H9 (cell line): ENCODE results near the gene FBXO34. TPM values are rescaled to one million over a fixed set of nuclear protein-coding genes. Genes with fewer than 3 reads are reported as not detected.

Experiments used
- DNase-seq: peaks from one replicate; pipeline ENCODE4 v3.0.0-alpha.2; 2017
- H2AFZ ChIP-seq: one replicate; pipeline ENCODE4 v1.6.1; 2013; ENCODE audit warnings: mild to moderate bottlenecking, low read length, control low read depth, moderate library complexity
- H2AK5ac ChIP-seq: 2 replicates; pipeline ENCODE4 v1.6.1; 2013; ENCODE audit warnings: low read length, control low read depth, mixed read lengths; ENCODE audit not compliant: insufficient read length
- H2BK120ac ChIP-seq: one replicate; pipeline ENCODE4 v1.6.1; 2013; ENCODE audit warnings: low read depth, mild to moderate bottlenecking, low read length, control low read depth, inconsistent platforms; ENCODE audit not compliant: poor library complexity, severe bottlenecking
- H2BK12ac ChIP-seq: 2 replicates; pipeline ENCODE4 v1.6.1; 2013; ENCODE audit warnings: low read length, control low read depth, mixed read lengths, low read depth; ENCODE audit not compliant: insufficient read length
- H2BK15ac ChIP-seq: 2 replicates; pipeline ENCODE4 v1.6.1; 2013; ENCODE audit warnings: low read depth, low read length, control low read depth
- H2BK20ac ChIP-seq: one replicate; pipeline ENCODE4 v1.6.1; 2013; ENCODE audit warnings: low read depth, mild to moderate bottlenecking, low read length, control low read depth, inconsistent platforms; ENCODE audit not compliant: poor library complexity, severe bottlenecking
- H2BK5ac ChIP-seq: 2 replicates; pipeline ENCODE4 v1.6.1; 2013; ENCODE audit warnings: low read length, control low read depth, mixed read lengths; ENCODE audit not compliant: insufficient read length
- H3K14ac ChIP-seq: 2 replicates; pipeline ENCODE4 v1.6.1; 2013; ENCODE audit warnings: low read length, control low read depth; ENCODE audit not compliant: insufficient read depth
- H3K18ac ChIP-seq: 2 replicates; pipeline ENCODE4 v1.6.1; 2013; ENCODE audit warnings: low read depth, mild to moderate bottlenecking, mixed read lengths, low read length, control low read depth; ENCODE audit not compliant: insufficient read length
- H3K23ac ChIP-seq: 2 replicates; pipeline ENCODE4 v1.6.1; 2013; ENCODE audit warnings: low read length, control low read depth, mixed read lengths, low read depth; ENCODE audit not compliant: insufficient read length
- H3K23me2 ChIP-seq: 2 replicates; pipeline ENCODE4 v1.6.1; 2013; ENCODE audit warnings: low read depth, mild to moderate bottlenecking, mixed read lengths, low read length, control low read depth; ENCODE audit not compliant: insufficient read length, poor library complexity, severe bottlenecking
- H3K27ac ChIP-seq: 2 replicates; pipeline ENCODE4 v1.5.1; 2013; ENCODE audit warnings: low read length, control low read depth, mixed read lengths, low read depth; ENCODE audit not compliant: insufficient read length
- H3K27me3 ChIP-seq: 2 replicates; pipeline ENCODE4 v1.6.1; 2013; ENCODE audit warnings: low read length, control low read depth, inconsistent platforms; ENCODE audit not compliant: insufficient read depth
- H3K4ac ChIP-seq: 2 replicates; pipeline ENCODE4 v1.6.1; 2013; ENCODE audit warnings: low read depth, mild to moderate bottlenecking, control low read depth, inconsistent platforms, low read length, moderate library complexity
- H3K4me1 ChIP-seq: 2 replicates; pipeline ENCODE4 v1.6.1; 2013; ENCODE audit warnings: low read length, control low read depth, inconsistent platforms; ENCODE audit not compliant: insufficient read depth
- H3K4me2 ChIP-seq: 2 replicates; pipeline ENCODE4 v1.6.1; 2013; ENCODE audit warnings: low read length, control low read depth, mixed read lengths; ENCODE audit not compliant: insufficient read length, insufficient read depth
- H3K56ac ChIP-seq: 2 replicates; pipeline ENCODE4 v1.6.1; 2013; ENCODE audit warnings: low read depth, mild to moderate bottlenecking, mixed read lengths, low read length, control low read depth; ENCODE audit not compliant: insufficient read length
- H3K79me1 ChIP-seq: 2 replicates; pipeline ENCODE4 v1.6.1; 2013; ENCODE audit warnings: low read depth, mild to moderate bottlenecking, moderate library complexity, low read length, control low read depth, inconsistent platforms; ENCODE audit not compliant: insufficient read depth, poor library complexity, severe bottlenecking
- H3K79me2 ChIP-seq: 2 replicates; pipeline ENCODE4 v1.6.1; 2013; ENCODE audit warnings: low read length, control low read depth, inconsistent platforms; ENCODE audit not compliant: insufficient read depth
- H3K9ac ChIP-seq: 2 replicates; pipeline ENCODE4 v1.6.1; 2013; ENCODE audit warnings: low read length, control low read depth, mixed read lengths; ENCODE audit not compliant: insufficient read length; ENCODE audit errors: extremely low read depth
- H3K9me3 ChIP-seq: one replicate; pipeline ENCODE4 v1.6.1; 2013; ENCODE audit warnings: low read depth, low read length, inconsistent platforms; ENCODE audit not compliant: control insufficient read depth
- H3T11ph ChIP-seq: one replicate; pipeline ENCODE4 v1.6.1; 2013; ENCODE audit warnings: mild to moderate bottlenecking, low read length, control low read depth, inconsistent platforms
- H4K20me1 ChIP-seq: one replicate; pipeline ENCODE4 v1.6.1; 2013; ENCODE audit not compliant: control insufficient read depth, insufficient read length, insufficient read depth
- H4K5ac ChIP-seq: 2 replicates; pipeline ENCODE4 v1.6.1; 2013; ENCODE audit warnings: low read depth, mild to moderate bottlenecking, mixed read lengths, low read length, control low read depth; ENCODE audit not compliant: insufficient read length
- H4K8ac ChIP-seq: replicated peaks from 2 replicates; pipeline ENCODE4 v1.6.1; 2013; ENCODE audit warnings: low read length, control low read depth, mixed read lengths, low read depth; ENCODE audit not compliant: insufficient read length
- H4K91ac ChIP-seq: 2 replicates; pipeline ENCODE4 v1.6.1; 2013; ENCODE audit warnings: low read depth, mild to moderate bottlenecking, moderate library complexity, mixed read lengths, low read length, control low read depth; ENCODE audit not compliant: insufficient read length
- H3K27ac Mint-ChIP-seq, 3 experiments: 2 replicates in 2 of 3; 3 replicates in 1 of 3; pipeline ENCODE4 v1.8.0; 2020 to 2021; ENCODE audit warnings: mixed read lengths in 3 of 3, mild to moderate bottlenecking in 1 of 3, moderate library complexity in 1 of 3
- H3K27me3 Mint-ChIP-seq: 2 replicates; pipeline ENCODE4 v1.8.0; 2021; ENCODE audit warnings: low read depth, mild to moderate bottlenecking, moderate library complexity, mixed read lengths
- H3K36me3 Mint-ChIP-seq, 3 experiments: 2 replicates in 2 of 3; 3 replicates in 1 of 3; pipeline ENCODE4 v1.8.0; 2020 to 2021; ENCODE audit warnings: low read depth in 3 of 3, mixed read lengths in 3 of 3; ENCODE audit not compliant: insufficient read depth in 1 of 3
- H3K4me1 Mint-ChIP-seq, 2 experiments: 2 replicates each; pipeline ENCODE4 v1.8.0; 2020; ENCODE audit warnings: mixed read lengths in 2 of 2
- H3K4me3 Mint-ChIP-seq, 2 experiments: 2 replicates in 1 of 2; 3 replicates in 1 of 2; pipeline ENCODE4 v1.8.0; 2020 to 2021; ENCODE audit warnings: mild to moderate bottlenecking in 2 of 2, mixed read lengths in 2 of 2, moderate library complexity in 1 of 2
- H3K9me3 Mint-ChIP-seq, 2 experiments: 2 replicates in 1 of 2; 3 replicates in 1 of 2; pipeline ENCODE4 v1.8.0; 2020; ENCODE audit warnings: mild to moderate bottlenecking in 2 of 2, mixed read lengths in 2 of 2, moderate library complexity in 1 of 2
- WGBS: extraction: QIAGEN DNeasy Blood & Tissue Kit; methylation state at CpG from one replicate; pipeline ENCODE4 v1.1.7; 2013; ENCODE audit warnings: missing lambda C conversion rate, low lambda C conversion rate, mixed read lengths; ENCODE audit not compliant: insufficient read length; ENCODE audit errors: extremely low coverage; 5-methylcytosine and 5-hydroxymethylcytosine counted together
- total RNA-seq: library from RNA; stranded (reverse); gene quantifications from 2 replicates; pipeline ENCODE4 v1.2.1, GENCODE V29; 2021
- TF ChIP-seq, protein P1 (sequence below): fragments of 200-600 bp; sonication (generic); conservative IDR thresholded peaks from 3 replicates; pipeline ENCODE4 v1.8.0; 2021; ENCODE audit warnings: antibody characterized with exemption, mild to moderate bottlenecking

Gene FBXO34
- total RNA-seq, 1 experiment from 2014 or later: 12.0 TPM

DNA sequence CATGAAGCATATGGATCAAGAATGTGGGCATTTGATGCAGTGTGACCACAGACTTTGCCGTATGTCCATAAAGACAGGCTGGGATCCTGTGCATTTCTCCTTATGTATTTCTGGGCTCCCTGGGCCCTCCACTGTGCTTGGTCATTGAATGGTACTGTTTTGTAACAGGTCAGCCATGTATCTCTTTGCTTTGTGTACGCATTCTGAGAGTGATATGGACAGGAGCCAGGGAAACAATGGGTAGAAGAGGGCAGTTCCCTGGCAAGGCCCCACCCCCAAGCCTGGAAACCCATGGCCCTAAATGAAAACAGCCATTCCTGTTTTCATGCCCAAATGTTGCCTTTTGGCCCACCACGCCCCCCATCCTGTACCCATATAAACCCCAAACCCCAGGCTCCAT is 15.2 kb upstream of the FBXO34 start:
- H2BK120ac ChIP-seq: no peak overlapping the region
- H3T11ph ChIP-seq: no peak overlapping the region
- Mint-ChIP-seq H3K9me3 (no peaks in the 10 kb centered on the region), H3K4me1 (no peaks in the 10 kb centered on the region), H3K4me3 (no peak overlapping the region), H3K36me3 (no peaks in the 10 kb centered on the region), H3K27me3 (peaks cover 5% of the 10 kb centered on the region), H3K27ac (peak overlapping the region in 1 of 3 experiments; percentile 79; a peak in 1 of 7 replicates)
- TF ChIP-seq, protein P1, sequence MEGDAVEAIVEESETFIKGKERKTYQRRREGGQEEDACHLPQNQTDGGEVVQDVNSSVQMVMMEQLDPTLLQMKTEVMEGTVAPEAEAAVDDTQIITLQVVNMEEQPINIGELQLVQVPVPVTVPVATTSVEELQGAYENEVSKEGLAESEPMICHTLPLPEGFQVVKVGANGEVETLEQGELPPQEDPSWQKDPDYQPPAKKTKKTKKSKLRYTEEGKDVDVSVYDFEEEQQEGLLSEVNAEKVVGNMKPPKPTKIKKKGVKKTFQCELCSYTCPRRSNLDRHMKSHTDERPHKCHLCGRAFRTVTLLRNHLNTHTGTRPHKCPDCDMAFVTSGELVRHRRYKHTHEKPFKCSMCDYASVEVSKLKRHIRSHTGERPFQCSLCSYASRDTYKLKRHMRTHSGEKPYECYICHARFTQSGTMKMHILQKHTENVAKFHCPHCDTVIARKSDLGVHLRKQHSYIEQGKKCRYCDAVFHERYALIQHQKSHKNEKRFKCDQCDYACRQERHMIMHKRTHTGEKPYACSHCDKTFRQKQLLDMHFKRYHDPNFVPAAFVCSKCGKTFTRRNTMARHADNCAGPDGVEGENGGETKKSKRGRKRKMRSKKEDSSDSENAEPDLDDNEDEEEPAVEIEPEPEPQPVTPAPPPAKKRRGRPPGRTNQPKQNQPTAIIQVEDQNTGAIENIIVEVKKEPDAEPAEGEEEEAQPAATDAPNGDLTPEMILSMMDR: no peak
- H2AFZ ChIP-seq: no peak overlapping the region
- no peak overlapping the region for H4K91ac ChIP-seq
- no peak overlapping the region for H3K14ac ChIP-seq
- no peaks in the 10 kb centered on the region for H3K9me3 ChIP-seq
- no peak overlapping the region for H3K56ac ChIP-seq
- H3K79me2 ChIP-seq: no peaks in the 10 kb centered on the region
- H3K4ac ChIP-seq: no peak overlapping the region
- H3K27ac ChIP-seq: no peak overlapping the region
- no peaks in the 10 kb centered on the region for H4K20me1 ChIP-seq
- no peak overlapping the region for H2BK12ac ChIP-seq
- H3K9ac ChIP-seq: no peak overlapping the region
- H3K18ac ChIP-seq: no peak overlapping the region
- H2AK5ac ChIP-seq: no peak overlapping the region
- no peak overlapping the region for H4K5ac ChIP-seq
- no peaks in the 10 kb centered on the region for H3K4me1 ChIP-seq
- H2BK15ac ChIP-seq: no peak overlapping the region
- H2BK20ac ChIP-seq: no peak overlapping the region
- H3K79me1 ChIP-seq: no peaks in the 10 kb centered on the region
- no peak overlapping the region for H4K8ac ChIP-seq
- WGBS: no CpG with 5 or more reads among the region's 3 CpGs
- no peaks in the 10 kb centered on the region for H3K23me2 ChIP-seq
- no peak overlapping the region for H3K23ac ChIP-seq
- no peak for DNase-seq
- H2BK5ac ChIP-seq: no peak overlapping the region
- H3K4me2 ChIP-seq: no peak overlapping the region
- no peaks in the 10 kb centered on the region for H3K27me3 ChIP-seq
